ENCODE measurements around the gene SLC7A4.

SLC7A4 gene

DNA sequence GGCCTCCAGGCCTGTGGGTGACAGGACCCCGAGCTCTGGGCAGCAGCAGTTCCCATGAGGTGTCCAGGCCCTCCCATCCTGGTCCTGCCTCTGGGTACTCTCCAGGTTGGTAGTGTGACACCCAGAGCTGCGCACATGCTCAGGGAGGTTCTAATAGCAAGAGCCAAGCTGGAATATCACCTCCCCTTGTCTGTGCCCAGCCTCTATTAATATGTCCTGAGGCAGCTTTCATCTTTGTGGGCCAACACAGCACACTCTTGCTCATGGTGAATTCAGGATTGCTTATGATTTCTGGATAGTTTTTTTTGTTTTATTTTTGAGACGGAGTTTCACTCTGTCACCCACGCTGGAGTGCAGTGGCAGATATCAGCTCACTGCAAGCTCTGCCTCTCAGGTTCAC lies 14.0 kb downstream of the SLC7A4 start:
- TF ChIP-seq, protein P1, sequence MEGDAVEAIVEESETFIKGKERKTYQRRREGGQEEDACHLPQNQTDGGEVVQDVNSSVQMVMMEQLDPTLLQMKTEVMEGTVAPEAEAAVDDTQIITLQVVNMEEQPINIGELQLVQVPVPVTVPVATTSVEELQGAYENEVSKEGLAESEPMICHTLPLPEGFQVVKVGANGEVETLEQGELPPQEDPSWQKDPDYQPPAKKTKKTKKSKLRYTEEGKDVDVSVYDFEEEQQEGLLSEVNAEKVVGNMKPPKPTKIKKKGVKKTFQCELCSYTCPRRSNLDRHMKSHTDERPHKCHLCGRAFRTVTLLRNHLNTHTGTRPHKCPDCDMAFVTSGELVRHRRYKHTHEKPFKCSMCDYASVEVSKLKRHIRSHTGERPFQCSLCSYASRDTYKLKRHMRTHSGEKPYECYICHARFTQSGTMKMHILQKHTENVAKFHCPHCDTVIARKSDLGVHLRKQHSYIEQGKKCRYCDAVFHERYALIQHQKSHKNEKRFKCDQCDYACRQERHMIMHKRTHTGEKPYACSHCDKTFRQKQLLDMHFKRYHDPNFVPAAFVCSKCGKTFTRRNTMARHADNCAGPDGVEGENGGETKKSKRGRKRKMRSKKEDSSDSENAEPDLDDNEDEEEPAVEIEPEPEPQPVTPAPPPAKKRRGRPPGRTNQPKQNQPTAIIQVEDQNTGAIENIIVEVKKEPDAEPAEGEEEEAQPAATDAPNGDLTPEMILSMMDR (IDR thresholded peaks at IDR 0.05), result no peak

DNA sequence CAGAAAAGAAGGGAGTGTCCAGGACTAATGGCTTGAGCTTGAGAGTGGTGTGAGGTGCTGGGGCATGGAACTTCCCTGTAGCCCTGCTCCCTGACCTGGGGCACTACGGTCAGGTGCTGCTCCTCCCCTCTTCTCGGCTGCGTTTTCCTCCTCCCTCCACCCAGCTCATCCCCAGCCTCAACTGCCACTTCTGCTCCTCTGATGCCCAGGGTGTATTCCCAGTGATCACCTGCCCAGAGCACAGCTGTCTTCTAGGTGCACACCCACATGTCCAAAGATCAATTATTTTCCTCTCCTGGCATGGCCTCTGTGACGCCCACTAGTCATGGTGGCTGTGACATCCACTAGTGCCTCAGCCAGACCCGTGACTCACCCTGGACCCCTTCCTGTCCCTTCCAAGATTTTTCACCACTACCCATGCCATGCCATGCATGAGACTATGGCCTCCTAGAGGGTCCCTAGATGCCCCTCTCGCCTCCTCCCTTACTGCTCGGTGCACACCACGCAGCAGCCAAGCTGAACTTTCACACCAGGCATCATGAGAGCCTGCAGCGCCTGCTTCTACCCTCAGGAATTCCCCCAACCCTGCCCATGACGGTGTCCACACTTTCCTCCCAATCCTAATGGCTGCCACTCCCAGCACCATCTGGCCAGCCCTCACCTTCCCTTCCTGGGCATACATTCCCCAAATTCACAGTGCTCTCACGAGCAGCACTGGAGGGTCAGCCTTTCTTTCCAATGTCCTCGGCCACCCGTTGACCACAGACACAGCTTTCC lies 15.5 kb downstream of the SLC7A4 start:
- TF ChIP-seq, protein P1 (IDR thresholded peaks at IDR 0.05), result no peak

DNA sequence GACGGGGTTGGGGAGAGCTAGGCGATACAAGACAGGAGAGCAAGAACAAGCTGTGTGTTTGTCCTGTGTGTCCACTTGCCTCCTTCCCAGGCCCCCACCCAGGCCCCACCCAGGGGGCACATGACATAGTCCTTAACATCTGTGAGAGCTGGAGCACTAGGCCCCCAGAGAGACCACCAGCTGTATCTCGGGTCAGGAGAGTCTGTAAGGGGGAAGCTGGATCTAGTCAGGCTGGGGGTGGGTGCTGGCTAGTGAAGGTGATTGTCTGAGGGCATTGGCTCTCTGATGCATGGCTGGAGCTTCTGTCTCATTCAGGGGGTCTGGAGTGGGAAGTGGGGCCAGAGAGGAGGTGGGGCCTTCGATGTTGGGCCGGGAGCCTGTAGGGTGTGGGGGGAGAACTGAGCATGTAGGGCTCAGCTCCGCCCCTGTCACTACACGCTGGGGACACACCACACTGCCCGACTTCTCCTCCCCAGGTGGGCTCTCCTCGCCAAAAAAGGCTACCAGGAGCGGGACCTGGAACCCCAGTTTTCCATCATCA lies 16.8 kb downstream of the SLC7A4 start:
- TF ChIP-seq, protein P1 (IDR thresholded peaks at IDR 0.05), result no peak

DNA sequence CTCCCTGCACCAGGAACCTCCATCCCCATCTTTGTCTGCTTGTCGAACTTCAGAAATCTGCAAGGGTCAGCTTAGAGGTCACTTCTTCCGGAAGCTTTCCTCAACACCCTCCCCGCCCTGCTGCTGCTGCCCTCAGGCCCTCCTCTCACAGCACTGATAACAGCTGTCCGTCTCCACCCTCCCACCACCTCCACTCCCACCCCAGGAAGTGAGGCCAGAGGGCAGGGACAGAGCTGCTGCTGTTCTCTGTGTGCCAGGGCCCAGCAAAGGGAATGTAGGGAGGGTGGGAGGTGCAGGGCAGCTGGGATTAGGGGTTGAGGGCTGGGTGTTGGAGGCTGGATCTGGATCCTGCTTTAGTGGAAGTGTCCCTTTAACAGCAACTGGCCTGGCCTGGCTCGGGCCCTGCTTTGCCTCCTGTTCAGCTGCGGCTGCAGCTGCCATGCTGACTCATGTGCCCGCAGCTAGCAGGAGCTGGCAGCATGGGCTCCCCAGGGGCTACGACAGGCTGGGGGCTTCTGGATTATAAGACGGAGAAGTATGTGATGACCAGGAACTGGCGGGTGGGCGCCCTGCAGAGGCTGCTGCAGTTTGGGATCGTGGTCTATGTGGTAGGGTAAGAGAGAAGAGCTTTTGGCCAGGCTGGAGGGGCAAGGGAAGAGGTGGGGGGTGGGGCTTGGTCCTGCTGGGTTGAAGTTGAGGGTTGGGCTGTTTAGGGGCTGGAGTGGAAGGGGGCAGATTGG lies 17.5 kb downstream of the SLC7A4 start, which contains the start of gene P2RX6:
TSS of gene P2RX6 (plus strand) at position 440 of the 740 bp plus-strand sequence. CDS start at position 450, 10 bp downstream.
- TF ChIP-seq, protein P1 (IDR thresholded peaks at IDR 0.05), result no peak

DNA sequence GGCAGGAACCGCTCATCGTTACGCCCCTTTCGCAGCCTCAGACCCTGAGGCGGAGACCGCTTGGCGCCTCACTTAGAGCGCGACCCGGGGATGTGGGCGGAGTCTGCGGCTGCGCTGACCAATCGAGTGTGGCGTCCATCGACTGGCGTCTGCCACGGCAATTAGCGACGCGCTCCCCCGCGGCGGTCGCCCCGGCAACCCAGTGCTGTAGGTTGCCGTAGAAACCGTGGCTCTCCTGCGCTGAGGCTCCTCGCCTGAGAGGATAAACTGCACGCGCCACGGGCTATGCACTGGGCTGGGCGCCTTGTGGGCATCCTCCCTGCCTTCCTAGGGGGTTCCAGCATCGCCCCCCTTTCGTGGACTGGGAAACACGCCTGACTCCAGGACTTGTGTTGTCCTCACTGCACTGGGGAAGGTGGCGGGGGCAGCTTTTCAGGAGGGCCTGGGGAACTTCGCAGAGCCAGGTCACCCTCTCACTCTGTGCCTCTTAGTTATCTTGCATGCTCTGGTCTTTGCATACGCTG lies 18.1 kb downstream of the SLC7A4 start:
- TF ChIP-seq, protein P1 (IDR thresholded peaks at IDR 0.05), result no peak

DNA sequence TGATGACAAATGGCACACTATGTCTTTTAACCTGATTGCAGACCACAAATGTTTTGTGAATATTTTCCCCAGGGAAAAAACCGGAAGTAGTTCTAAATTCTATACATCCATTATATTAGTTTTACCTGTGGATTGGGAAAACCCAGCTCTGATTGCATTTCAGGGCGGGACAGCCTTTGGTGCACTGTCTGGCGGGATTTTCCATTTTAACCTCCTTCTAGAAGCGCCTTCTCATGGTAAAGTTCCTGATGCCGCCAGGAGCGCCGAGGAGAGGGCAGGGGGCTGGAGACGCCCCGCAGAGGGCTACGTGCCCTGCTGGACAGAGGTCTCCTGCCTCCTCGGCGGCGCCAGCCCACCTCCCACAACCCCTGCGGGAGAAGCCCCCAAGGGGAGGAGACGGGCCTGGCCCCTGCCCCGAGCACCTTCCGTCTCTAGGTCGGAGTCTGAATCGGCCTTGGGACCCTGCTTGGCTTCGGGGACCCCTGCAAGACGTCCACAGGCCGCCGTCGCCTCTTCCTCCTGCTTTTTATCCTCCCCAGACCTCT lies 18.6 kb downstream of the SLC7A4 start:
- TF ChIP-seq, protein P1 (IDR thresholded peaks at IDR 0.05), result no peak
